Neural progenitor cell (in vitro differentiated cells): ENCODE results near the gene SLC29A1.

Experiments
- CTCF ChIP-seq: fragments of 200-600 bp; sonication (generic); IDR thresholded peaks from 2 replicates; pipeline ENCODE4 v1.5.1; 2017; ENCODE audit warnings: antibody characterized with exemption, mild to moderate bottlenecking
- EZH2phosphoT487 ChIP-seq: fragments of 200-600 bp; sonication (generic); IDR thresholded peaks from 2 replicates; pipeline ENCODE4 v1.6.1; 2017; ENCODE audit warnings: antibody characterized with exemption

- no peak for TF ChIP-seq CTCF
- TF ChIP-seq EZH2phosphoT487 = no peak
Observed at GRCh38 chr6:44202972-44203750, 20.2 kb upstream of the SLC29A1 start.
